NCI-H460 (cell line): Measurements from ENCODE around the gene FAM186B. TPM values are rescaled to one million over a fixed set of nuclear protein-coding genes. Genes with fewer than 3 reads are reported as not detected.

Experiments used
- DNase-seq: peaks from one replicate; pipeline ENCODE4 v3.0.0-alpha.2; 2016; ENCODE audit warnings: low read depth; ENCODE audit errors: extremely low read depth
- total RNA-seq: library from RNA; depleted of rRNA; stranded (reverse); fragments of >200 nt; shearing (Covaris generic); gene quantifications from 2 replicates; pipeline ENCODE4 v1.2.3, GENCODE V29; 2014

Gene FAM186B
- total RNA-seq, 1 experiment from 2014 or later = 0.22 TPM

GRCh38 chr12:49636574-49636973 is 31.1 kb upstream of the FAM186B start:
- DNase-seq = no peak

DNA sequence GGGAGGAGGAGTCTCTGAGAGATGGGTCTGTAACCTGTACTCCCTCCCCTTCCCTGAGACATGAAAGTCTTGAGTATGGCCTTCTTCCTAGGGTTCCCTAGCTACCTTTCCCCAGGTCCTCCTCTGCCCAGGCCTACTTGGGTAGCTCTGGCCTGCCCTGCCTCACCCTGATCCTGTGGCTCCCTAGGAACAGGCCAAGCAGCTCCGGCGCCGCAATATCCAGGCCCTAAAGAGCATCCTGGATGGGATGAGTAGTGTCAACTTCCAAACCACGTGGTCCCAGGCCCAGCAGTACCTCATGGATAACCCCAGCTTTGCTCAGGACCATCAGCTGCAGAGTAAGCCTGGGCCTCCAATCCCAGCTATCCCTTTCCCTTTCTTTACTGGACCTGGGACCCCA is 30.2 kb upstream of the FAM186B start:
- no peak for DNase-seq

DNA sequence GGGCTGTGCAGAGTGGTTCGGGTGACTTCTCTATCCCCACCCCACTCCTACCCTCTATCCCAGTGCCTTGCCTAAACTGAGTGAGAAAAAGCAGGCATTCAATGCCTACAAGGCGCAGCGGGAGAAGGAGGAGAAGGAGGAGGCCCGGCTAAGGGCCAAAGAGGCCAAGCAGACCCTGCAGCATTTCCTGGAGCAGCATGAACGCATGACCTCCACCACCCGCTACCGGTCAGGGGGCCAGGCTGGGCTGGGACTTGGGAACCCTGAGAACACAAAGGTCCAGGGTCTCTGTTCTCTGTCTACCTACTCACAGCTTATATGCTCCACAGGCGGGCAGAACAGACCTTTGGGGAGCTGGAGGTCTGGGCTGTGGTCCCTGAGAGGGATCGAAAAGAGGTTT is 29.6 kb upstream of the FAM186B start:
- no peak for DNase-seq

GRCh38 chr12:49633703-49634345 is 28.4 kb upstream of the FAM186B start:
- DNase-seq = no peak

DNA sequence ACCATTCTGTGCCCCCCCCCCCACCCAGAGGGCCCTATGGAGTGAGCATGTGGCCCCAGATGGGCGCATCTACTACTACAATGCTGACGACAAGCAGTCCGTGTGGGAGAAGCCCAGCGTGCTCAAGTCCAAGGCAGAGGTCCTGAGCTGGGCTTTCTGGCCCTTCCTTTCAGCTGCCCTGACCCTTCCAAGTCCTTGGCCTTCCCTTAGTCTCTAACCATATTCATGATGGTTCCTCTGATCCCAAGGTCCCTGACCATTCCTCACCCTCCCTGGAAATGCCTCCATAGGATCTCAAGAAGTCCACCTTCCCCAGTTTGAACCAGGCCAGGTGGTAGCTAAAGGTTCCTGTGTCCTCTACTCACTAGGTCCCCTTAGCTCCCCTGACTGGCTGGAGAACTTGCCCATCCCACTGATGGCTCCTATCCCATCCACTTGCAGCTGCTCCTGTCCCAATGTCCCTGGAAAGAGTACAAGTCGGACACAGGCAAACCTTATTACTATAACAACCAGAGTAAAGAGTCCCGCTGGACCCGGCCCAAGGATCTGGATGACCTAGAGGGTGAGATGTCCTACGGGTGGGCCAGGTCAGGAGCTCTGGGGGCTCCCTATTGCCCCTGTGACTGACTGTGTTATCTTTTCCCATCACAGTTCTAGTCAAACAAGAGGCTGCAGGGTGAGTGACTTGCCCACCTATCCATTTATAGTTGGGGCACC is 27.7 kb upstream of the FAM186B start:
- DNase-seq = no peak

- DNase-seq = no peak
These were observed 27.0 kb upstream of the FAM186B start for GRCh38 chr12:49632401-49632800.

GRCh38 chr12:49631336-49631907 is 26.0 kb upstream of the FAM186B start:
- DNase-seq = no peak

GRCh38 chr12:49627752-49628360 is 22.4 kb upstream of the FAM186B start:
- DNase-seq = no peak

GRCh38 chr12:49626836-49627235 is 21.4 kb upstream of the FAM186B start:
- DNase-seq = no peak

GRCh38 chr12:49626169-49626835 is 20.9 kb upstream of the FAM186B start:
- DNase-seq = no peak

DNA sequence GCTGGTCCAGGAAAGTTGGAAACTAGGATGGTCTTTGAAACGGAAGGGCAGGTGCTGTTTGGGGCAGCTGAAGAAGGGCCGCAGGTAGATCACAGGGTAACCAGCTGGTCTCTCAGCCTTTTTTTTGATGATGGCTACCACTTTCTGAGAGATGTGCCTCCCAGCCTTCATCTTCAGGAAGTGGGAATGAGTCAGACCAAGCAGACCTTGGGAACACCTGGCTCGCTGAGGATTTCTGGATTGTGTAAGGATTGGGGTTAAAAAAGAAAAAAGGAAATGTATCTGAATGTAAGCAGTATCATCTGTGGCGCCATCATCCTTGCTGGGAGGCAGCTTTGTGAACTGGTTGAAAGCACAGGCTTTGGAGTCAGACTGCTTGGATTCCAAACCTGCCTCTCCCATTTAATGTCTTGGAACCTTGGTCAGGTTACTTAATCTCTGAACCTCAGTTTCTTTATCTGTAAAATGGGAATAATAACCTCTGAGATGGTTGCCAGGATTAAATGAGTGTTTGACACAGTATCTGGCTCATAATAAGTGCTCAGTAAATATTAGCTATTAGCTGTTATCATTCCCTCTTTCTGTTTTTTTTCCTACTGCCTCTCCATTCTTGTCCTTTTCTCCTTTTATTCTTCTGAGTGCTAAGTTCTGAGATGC is 19.6 kb upstream of the FAM186B start:
- no peak for DNase-seq

DNA sequence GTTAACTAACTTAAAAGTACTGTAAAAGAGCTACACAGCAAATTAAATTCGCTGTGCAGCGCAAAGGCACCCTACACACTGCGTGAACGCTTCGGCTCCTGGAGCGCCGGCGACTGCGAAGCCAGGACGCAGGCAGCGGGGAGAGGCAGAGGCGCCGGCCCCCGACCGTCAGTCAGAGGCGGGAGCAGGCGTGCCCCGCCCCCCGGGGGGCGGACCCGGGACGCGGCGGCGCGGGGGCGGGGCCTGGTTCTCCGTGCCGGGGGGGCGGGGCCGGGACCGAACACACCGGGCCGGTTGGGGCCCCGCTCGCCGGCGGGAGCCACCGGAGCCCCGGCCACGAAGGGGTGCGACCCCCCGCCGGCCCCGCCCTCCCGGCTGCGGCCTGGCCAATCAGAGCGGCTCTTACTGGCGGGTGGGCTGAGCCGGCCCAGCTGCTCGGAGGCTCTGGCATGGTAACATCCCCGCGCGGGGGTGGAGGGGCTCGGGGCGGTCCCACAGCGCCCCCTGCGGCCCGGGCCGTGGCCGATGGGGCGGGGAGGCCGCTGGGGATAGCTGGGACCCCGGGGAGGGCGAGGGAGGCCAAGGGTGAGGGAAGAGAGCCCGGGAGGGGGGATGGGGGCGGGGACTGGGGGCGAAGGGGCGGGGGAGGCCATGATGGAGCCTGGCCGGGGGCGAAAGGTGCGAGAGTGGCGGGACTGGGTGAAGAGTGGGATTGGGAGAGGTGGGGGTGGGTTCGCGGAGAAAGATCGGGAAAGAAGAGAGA is 17.9 kb upstream of the FAM186B start, which contains the start of gene PRPF40B:
Gene PRPF40B (plus strand): TSS at position 420 of the 763 bp plus-strand sequence. CDS start 30 bp downstream, at position 450.
- DNase-seq = peak; percentile 81

GRCh38 chr12:49622501-49623141 is 17.2 kb upstream of the FAM186B start:
- no peak for DNase-seq

GRCh38 chr12:49621651-49622500 is 16.4 kb upstream of the FAM186B start:
- no peak for DNase-seq

- DNase-seq = no peak
These were observed 13.8 kb upstream of the FAM186B start for GRCh38 chr12:49619286-49619685.

- no peak for DNase-seq
These were observed 13.1 kb upstream of the FAM186B start for GRCh38 chr12:49618576-49618975.

GRCh38 chr12:49616533-49617219 is 11.2 kb upstream of the FAM186B start:
- no peak for DNase-seq

GRCh38 chr12:49615725-49616124 is 10.3 kb upstream of the FAM186B start:
- DNase-seq = no peak
